ENCODE data around the gene LCN10. TPM values are rescaled to one million over a fixed set of nuclear protein-coding genes. Genes with fewer than 3 reads are reported as not detected.
A peak's percentile ranks its signal among the peaks of the same experiment; 100 is the strongest.

Gene LCN10
- total RNA-seq, 1 donor from 2014 or later = not detected

GRCh38 chr9:136714893-136715274 lies 27.9 kb downstream of the LCN10 start:
- H3K27me3 Mint-ChIP-seq (ENCODE audit: unreplicated experiment) = no peaks in the 10 kb centered on the region
- no peak overlapping the region for H3K4me3 Mint-ChIP-seq (ENCODE audit: unreplicated experiment)
- peaks cover 24% of the 10 kb centered on the region for H3K4me1 Mint-ChIP-seq (ENCODE audit: unreplicated experiment)
- TF ChIP-seq CTCF (IDR thresholded peaks at IDR 0.05) = no peak
- DNase-seq (ENCODE audit: extremely low spot score, unreplicated experiment) = no peak
- no peaks in the 10 kb centered on the region for H3K9me3 Mint-ChIP-seq (ENCODE audit: unreplicated experiment)
- no peaks in the 10 kb centered on the region for H3K36me3 Mint-ChIP-seq (ENCODE audit: unreplicated experiment)
- H3K27ac Mint-ChIP-seq (ENCODE audit: unreplicated experiment) = no peak overlapping the region

- Mint-ChIP-seq H3K27ac (ENCODE audit: unreplicated experiment) (no peak overlapping the region), H3K4me3 (ENCODE audit: unreplicated experiment) (no peak overlapping the region), H3K4me1 (ENCODE audit: unreplicated experiment) (peaks cover 24% of the 10 kb centered on the region), H3K36me3 (ENCODE audit: unreplicated experiment) (no peaks in the 10 kb centered on the region), H3K27me3 (ENCODE audit: unreplicated experiment) (no peaks in the 10 kb centered on the region), H3K9me3 (ENCODE audit: unreplicated experiment) (no peaks in the 10 kb centered on the region)
- TF ChIP-seq CTCF (IDR thresholded peaks at IDR 0.05) = no peak
- DNase-seq (ENCODE audit: extremely low spot score, unreplicated experiment) = no peak
Measured at GRCh38 chr9:136714096-136714892, 28.4 kb downstream of the LCN10 start.

- no peaks in the 10 kb centered on the region for H3K27me3 Mint-ChIP-seq (ENCODE audit: unreplicated experiment)
- H3K4me3 Mint-ChIP-seq (ENCODE audit: unreplicated experiment) = peak overlapping the region; percentile 54
- no peak for TF ChIP-seq CTCF (IDR thresholded peaks at IDR 0.05)
- H3K36me3 Mint-ChIP-seq (ENCODE audit: unreplicated experiment) = no peaks in the 10 kb centered on the region
- DNase-seq (ENCODE audit: extremely low spot score, unreplicated experiment) = no peak
- peaks cover 24% of the 10 kb centered on the region for H3K4me1 Mint-ChIP-seq (ENCODE audit: unreplicated experiment)
- no peak overlapping the region for H3K27ac Mint-ChIP-seq (ENCODE audit: unreplicated experiment)
- no peaks in the 10 kb centered on the region for H3K9me3 Mint-ChIP-seq (ENCODE audit: unreplicated experiment)
Measured at GRCh38 chr9:136713550-136713949, 29.2 kb downstream of the LCN10 start.

GRCh38 chr9:136712690-136713544 lies 29.8 kb downstream of the LCN10 start:
- Mint-ChIP-seq H3K4me3 (ENCODE audit: unreplicated experiment) (peak overlapping the region; percentile 54), H3K27ac (ENCODE audit: unreplicated experiment) (no peak overlapping the region), H3K9me3 (ENCODE audit: unreplicated experiment) (no peaks in the 10 kb centered on the region), H3K4me1 (ENCODE audit: unreplicated experiment) (peaks cover 24% of the 10 kb centered on the region), H3K36me3 (ENCODE audit: unreplicated experiment) (no peaks in the 10 kb centered on the region), H3K27me3 (ENCODE audit: unreplicated experiment) (no peaks in the 10 kb centered on the region)
- no peak for TF ChIP-seq CTCF (IDR thresholded peaks at IDR 0.05)
- no peak for DNase-seq (ENCODE audit: extremely low spot score, unreplicated experiment)

Data from osteocyte (in vitro differentiated cells).